Progenitor cell of endocrine pancreas (in vitro differentiated cells): ENCODE data around the gene DNAH17. TPM values are rescaled to one million over a fixed set of nuclear protein-coding genes. Genes with fewer than 3 reads are reported as not detected.

ENCODE experiments used
- DNase-seq: peaks from one replicate; pipeline ENCODE4 v3.0.0; 2021; ENCODE audit warnings: low spot score; ENCODE audit not compliant: unreplicated experiment
- H3K27ac Mint-ChIP-seq: 2 replicates; pipeline ENCODE4 v1.8.0; 2021; ENCODE audit warnings: mild to moderate bottlenecking, moderate library complexity, mixed read lengths
- H3K27me3 Mint-ChIP-seq: 2 replicates; pipeline ENCODE4 v1.8.0; 2021; ENCODE audit warnings: mixed read lengths
- H3K36me3 Mint-ChIP-seq: 2 replicates; pipeline ENCODE4 v1.8.0; 2022; ENCODE audit warnings: mixed read lengths; ENCODE audit not compliant: insufficient read depth
- H3K4me1 Mint-ChIP-seq: 2 replicates; pipeline ENCODE4 v1.8.0; 2021; ENCODE audit warnings: low read depth, mixed read lengths
- H3K4me3 Mint-ChIP-seq: 2 replicates; pipeline ENCODE4 v1.8.0; 2021; ENCODE audit warnings: low read depth, mild to moderate bottlenecking, moderate library complexity, mixed read lengths
- H3K9me3 Mint-ChIP-seq: 2 replicates; pipeline ENCODE4 v1.8.0; 2021; ENCODE audit warnings: low read depth, mixed read lengths
- total RNA-seq: library from RNA; stranded (reverse); gene quantifications from 2 replicates; pipeline ENCODE4 v1.2.1, GENCODE V29; 2021
- TF ChIP-seq, protein P1 (sequence below): fragments of 200-600 bp; sonication (generic); IDR thresholded peaks from one replicate; pipeline ENCODE4 v1.5.0; 2021; ENCODE audit warnings: antibody characterized with exemption, mild to moderate bottlenecking; ENCODE audit not compliant: unreplicated experiment

DNAH17 gene
- total RNA-seq, 1 donor from 2014 or later: not detected

DNA sequence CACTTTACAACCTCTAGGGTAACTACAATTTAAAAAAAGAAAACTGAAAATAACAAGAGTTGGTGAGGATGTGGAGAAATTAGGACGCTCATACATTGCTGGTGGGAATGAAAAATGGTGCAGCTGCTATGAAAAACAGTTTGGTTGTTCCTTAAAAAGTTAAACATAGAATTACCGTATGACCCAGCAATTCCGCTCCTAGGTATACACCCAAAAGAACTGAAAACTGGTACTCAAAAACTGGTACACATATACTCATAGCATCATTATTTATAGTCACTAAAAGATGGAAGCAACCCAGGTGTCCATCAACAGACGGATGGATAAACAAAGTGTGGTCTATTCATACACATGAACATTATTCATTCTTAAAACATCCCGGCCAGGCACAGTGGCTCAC lies 42.9 kb upstream of the DNAH17 start:
- no peak overlapping the region for H3K27ac Mint-ChIP-seq
- H3K4me3 Mint-ChIP-seq: no peak overlapping the region
- H3K9me3 Mint-ChIP-seq: peaks cover 9% of the 10 kb centered on the region
- H3K36me3 Mint-ChIP-seq: no peaks in the 10 kb centered on the region
- TF ChIP-seq, protein P1, sequence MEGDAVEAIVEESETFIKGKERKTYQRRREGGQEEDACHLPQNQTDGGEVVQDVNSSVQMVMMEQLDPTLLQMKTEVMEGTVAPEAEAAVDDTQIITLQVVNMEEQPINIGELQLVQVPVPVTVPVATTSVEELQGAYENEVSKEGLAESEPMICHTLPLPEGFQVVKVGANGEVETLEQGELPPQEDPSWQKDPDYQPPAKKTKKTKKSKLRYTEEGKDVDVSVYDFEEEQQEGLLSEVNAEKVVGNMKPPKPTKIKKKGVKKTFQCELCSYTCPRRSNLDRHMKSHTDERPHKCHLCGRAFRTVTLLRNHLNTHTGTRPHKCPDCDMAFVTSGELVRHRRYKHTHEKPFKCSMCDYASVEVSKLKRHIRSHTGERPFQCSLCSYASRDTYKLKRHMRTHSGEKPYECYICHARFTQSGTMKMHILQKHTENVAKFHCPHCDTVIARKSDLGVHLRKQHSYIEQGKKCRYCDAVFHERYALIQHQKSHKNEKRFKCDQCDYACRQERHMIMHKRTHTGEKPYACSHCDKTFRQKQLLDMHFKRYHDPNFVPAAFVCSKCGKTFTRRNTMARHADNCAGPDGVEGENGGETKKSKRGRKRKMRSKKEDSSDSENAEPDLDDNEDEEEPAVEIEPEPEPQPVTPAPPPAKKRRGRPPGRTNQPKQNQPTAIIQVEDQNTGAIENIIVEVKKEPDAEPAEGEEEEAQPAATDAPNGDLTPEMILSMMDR: no peak
- peaks cover 5% of the 10 kb centered on the region for H3K27me3 Mint-ChIP-seq
- DNase-seq: no peak
- H3K4me1 Mint-ChIP-seq: no peaks in the 10 kb centered on the region

DNA sequence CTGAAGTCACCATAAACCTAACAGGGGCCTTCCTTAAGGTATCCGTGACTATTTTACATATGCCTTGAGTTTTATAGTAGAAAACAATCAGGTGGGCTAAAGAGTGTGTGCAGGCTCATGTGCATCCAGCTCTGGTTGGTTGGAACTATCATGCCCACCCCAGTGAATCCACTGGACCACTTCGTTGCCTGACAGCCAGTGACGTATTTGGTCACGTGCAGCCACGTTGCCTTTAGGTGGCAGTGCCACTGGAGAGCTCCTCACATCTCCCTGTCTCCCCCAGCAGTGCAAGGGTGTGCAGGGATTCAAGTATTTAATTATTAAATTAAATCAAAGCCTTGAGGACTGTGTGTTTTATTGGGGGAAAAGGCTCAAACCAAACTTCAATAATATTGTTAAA lies 42.1 kb upstream of the DNAH17 start:
- no peaks in the 10 kb centered on the region for H3K36me3 Mint-ChIP-seq
- TF ChIP-seq, protein P1: no peak
- peaks cover 9% of the 10 kb centered on the region for H3K9me3 Mint-ChIP-seq
- no peak overlapping the region for H3K27ac Mint-ChIP-seq
- no peak for DNase-seq
- peaks cover 5% of the 10 kb centered on the region for H3K27me3 Mint-ChIP-seq
- H3K4me3 Mint-ChIP-seq: no peak overlapping the region
- no peaks in the 10 kb centered on the region for H3K4me1 Mint-ChIP-seq

DNA sequence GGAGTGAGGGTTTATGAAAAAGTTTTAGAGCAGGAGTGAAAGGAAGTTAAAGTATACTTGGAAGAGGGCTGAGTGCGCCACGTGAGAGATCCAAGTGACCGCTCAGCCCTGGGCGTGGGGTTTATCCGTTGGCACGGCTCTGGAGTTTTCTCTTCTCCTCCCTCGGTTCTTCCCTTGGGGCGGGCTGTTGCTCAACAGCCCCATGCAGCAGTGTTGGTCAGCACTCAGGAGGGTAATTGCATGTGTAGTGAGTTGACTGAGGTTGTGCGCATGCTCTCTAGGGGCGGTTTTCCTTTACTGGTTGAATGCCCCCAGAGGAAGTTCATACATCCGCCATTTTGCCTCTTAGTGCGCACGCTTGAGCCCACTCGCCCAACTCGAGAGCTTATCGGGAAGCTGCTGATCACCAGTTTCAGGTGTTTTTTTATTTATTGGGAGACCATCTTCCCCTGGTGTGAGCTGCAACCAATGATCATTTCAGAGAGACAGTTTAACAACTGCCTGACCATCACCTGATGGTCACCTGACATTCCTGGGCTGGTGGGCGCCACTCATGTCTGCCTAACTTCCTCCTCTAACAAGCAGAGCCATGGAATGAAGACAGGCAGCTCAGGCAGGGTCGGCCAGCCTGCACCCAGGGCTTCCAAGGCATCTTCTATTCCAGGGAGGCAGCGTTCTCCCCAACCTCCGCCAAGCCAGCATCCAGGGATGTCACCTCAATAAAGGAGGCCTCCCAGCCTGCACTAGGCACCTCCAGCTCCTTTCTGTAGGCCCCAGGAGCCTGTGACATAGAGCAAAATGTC lies 41.3 kb upstream of the DNAH17 start:
- TF ChIP-seq, protein P1: no peak
- Mint-ChIP-seq H3K4me3 (no peak overlapping the region), H3K9me3 (peaks cover 9% of the 10 kb centered on the region), H3K27me3 (peaks cover 8% of the 10 kb centered on the region), H3K36me3 (no peaks in the 10 kb centered on the region), H3K27ac (no peak overlapping the region), H3K4me1 (no peaks in the 10 kb centered on the region)
- no peak for DNase-seq

DNA sequence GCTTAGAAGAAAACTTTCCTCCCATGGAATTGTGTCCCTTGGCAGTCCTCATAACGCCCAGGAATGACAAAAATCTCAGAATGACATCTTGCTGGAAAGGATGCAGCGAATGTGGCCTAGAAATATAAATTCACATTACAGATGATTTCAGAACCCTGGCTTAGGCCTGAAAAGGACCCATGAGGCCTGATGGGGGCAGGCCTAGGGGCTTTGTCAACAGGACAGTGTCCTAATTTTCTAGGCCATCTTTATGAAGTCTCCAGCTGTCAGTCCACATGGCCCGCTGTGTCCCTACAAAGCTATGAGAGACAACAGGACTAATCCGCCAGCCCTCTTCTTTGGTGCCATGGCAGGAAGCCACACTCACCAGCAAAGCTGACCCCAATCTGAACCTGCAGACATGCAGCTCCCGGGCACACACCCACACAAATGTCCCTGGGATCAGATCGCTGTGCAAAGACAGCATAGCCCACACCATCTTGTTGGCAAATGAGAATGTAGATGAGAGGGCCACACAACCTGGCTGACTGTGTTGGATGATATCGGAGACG lies 40.4 kb upstream of the DNAH17 start:
- Mint-ChIP-seq H3K27me3 (peaks cover 6% of the 10 kb centered on the region), H3K36me3 (no peaks in the 10 kb centered on the region), H3K4me1 (no peaks in the 10 kb centered on the region), H3K9me3 (peaks cover 9% of the 10 kb centered on the region), H3K4me3 (no peak overlapping the region), H3K27ac (no peak overlapping the region)
- DNase-seq: no peak
- TF ChIP-seq, protein P1: no peak

DNA sequence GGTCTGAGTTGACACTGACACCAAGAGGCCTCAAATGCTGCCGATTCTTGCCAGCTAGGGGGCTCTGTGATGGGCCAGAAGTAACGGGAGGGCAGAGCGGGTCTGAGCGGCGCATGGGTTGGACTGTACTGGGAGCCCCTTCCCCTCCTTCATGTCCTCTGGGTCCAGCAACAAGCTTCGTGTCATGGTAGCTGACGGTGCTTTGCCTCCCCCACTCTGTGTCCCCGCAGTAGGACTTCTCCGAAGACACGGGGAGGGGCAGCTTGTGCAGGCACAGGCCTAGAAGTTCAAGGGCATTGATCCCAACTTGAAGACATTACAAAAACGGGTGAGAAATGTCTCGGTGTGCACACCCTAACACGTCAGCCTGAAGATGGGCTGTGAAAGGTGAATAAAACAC lies 39.8 kb upstream of the DNAH17 start:
- Mint-ChIP-seq H3K4me1 (no peaks in the 10 kb centered on the region), H3K27me3 (peaks cover 8% of the 10 kb centered on the region), H3K36me3 (no peaks in the 10 kb centered on the region), H3K9me3 (peaks cover 9% of the 10 kb centered on the region), H3K27ac (no peak overlapping the region), H3K4me3 (no peak overlapping the region)
- TF ChIP-seq, protein P1: no peak
- DNase-seq: no peak
